Breast epithelium (tissue), 4 donors: ENCODE results near the gene OSTN. TPM values are rescaled to one million over a fixed set of nuclear protein-coding genes. Genes with fewer than 3 reads are reported as not detected.

Source experiments
- DNase-seq, 2 donors: peaks; one replicate each; pipeline ENCODE4 v3.0.0-alpha.2; 2019; ENCODE audit warnings: low spot score in 2 of 2
- H3K27ac ChIP-seq, 2 donors: fragments of 200-600 bp; sonication (generic) in 1 of 2; one replicate each; pipeline ENCODE4 v1.5.1; 2016 to 2019; ENCODE audit warnings: mild to moderate bottlenecking in 1 of 2
- H3K27me3 ChIP-seq, 2 donors: fragments of 200-600 bp; sonication (generic) in 1 of 2; one replicate each; pipeline versions ENCODE4 v1.5.1 to v1.6.0; 2017 to 2019; ENCODE audit warnings: control low read depth in 1 of 2, mild to moderate bottlenecking in 1 of 2
- H3K36me3 ChIP-seq: fragments of 200-600 bp; one replicate; pipeline ENCODE4 v1.5.1; 2019
- H3K4me1 ChIP-seq, 2 donors: fragments of 200-600 bp; sonication (generic); one replicate each; pipeline ENCODE4 v1.5.1; 2016 to 2019; ENCODE audit warnings: control low read depth in 1 of 2
- H3K4me3 ChIP-seq, 3 donors: fragments of 200-600 bp; sonication (generic); 1 replicate in 2 of 3; 2 replicates in 1 of 3; pipeline ENCODE4 v1.5.1; 2016 to 2019; ENCODE audit warnings: mild to moderate bottlenecking in 3 of 3, moderate library complexity in 2 of 3
- H3K9me3 ChIP-seq, 2 donors: fragments of 200-600 bp; sonication (generic) in 1 of 2; one replicate each; pipeline ENCODE4 v1.5.1; 2016 to 2019; ENCODE audit warnings: control low read depth in 1 of 2
- CTCF ChIP-seq, 3 donors: fragments of 450-650 bp; IDR thresholded peaks; one replicate each; pipeline ENCODE4 v1.5.1; 2016 to 2017; ENCODE audit warnings: antibody characterized with exemption in 3 of 3, mild to moderate bottlenecking in 3 of 3, moderate library complexity in 3 of 3
- POLR2A ChIP-seq: fragments of 450-650 bp; IDR thresholded peaks from one replicate; pipeline ENCODE4 v1.6.1; 2016; ENCODE audit warnings: antibody characterized with exemption, mild to moderate bottlenecking, moderate library complexity
- POLR2AphosphoS5 ChIP-seq, 3 donors: sonication (generic); formaldehyde crosslinking; IDR thresholded peaks; one replicate each; pipeline ENCODE4 v1.6.1; 2017; ENCODE audit warnings: antibody characterized with exemption in 3 of 3
- intact Hi-C: fragments of 100-400 bp; cut with DNase I; formaldehyde crosslinking; loops from one replicate; pipeline ENCODE4 v1.15.1; 2023; ENCODE audit warnings: low total_unique reads
- total RNA-seq, 3 donors: library from RNA; depleted of rRNA; stranded (reverse); fragments of >200 nt; gene quantifications; one replicate each; pipeline ENCODE4 v1.1.0, GENCODE V29; 2016

The OSTN gene
- total RNA-seq, 3 donors from 2014 or later = 2.5 TPM; not detected in 2

- no peaks in the 10 kb centered on the region for H3K9me3 ChIP-seq
- H3K4me3 ChIP-seq = no peak overlapping the region
- intact Hi-C loops = no loop called here
- H3K27ac ChIP-seq = no peak overlapping the region
- no peaks in the 10 kb centered on the region for H3K4me1 ChIP-seq
- H3K27me3 ChIP-seq = no peaks in the 10 kb centered on the region
- no peaks in the 10 kb centered on the region for H3K36me3 ChIP-seq
- no peak for DNase-seq
- TF ChIP-seq CTCF (IDR thresholded peaks at IDR 0.05) (no peak), POLR2AphosphoS5 (IDR thresholded peaks at IDR 0.05) (no peak), POLR2A (no peak)
Measured at GRCh38 chr3:191261304-191261638, 62.2 kb downstream of the OSTN start.

- intact Hi-C loops = no loop called here
- DNase-seq = no peak
- H3K9me3 ChIP-seq = no peaks in the 10 kb centered on the region
Measured at GRCh38 chr3:191262650-191263049, 63.6 kb downstream of the OSTN start.

DNA sequence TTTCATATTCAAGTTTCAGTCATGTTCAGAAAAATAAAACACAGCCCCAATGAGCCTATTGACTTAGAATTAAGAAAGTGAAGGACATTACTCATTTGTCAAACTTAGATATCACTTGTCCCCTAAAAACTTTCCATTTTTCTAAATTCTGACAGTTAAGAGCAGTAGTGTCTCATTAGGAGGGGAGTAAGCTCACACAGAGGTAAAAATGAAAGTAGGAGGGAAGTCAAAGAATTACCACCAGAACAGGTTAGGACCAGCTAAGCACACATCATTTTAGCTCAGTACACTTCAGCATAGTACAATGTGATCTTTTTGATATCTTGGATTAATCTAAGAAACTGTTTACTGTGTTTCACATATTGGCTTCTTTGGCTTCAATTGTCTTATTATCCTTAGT is 64.3 kb downstream of the OSTN start:
- Histone ChIP-seq H3K27me3 (no peaks in the 10 kb centered on the region), H3K36me3 (no peaks in the 10 kb centered on the region), H3K9me3 (no peaks in the 10 kb centered on the region), H3K4me1 (no peaks in the 10 kb centered on the region), H3K4me3 (peak overlapping the region in 1 of 3 donors; percentile 16), H3K27ac (no peak overlapping the region)
- no peak for TF ChIP-seq CTCF (IDR thresholded peaks at IDR 0.05)
- no peak for TF ChIP-seq POLR2AphosphoS5 (IDR thresholded peaks at IDR 0.05)
- TF ChIP-seq POLR2A = no peak
- intact Hi-C loops = no loop called here
- DNase-seq = no peak

More at GRCh38 chr3:191262650-191263049, 63.6 kb downstream of the OSTN start:
- H3K27ac ChIP-seq = no peak overlapping the region
- H3K36me3 ChIP-seq = no peaks in the 10 kb centered on the region
- H3K4me1 ChIP-seq = no peaks in the 10 kb centered on the region
- TF ChIP-seq CTCF (IDR thresholded peaks at IDR 0.05) (no peak), POLR2A (no peak), POLR2AphosphoS5 (IDR thresholded peaks at IDR 0.05) (no peak)
- H3K27me3 ChIP-seq = no peaks in the 10 kb centered on the region
- H3K4me3 ChIP-seq = no peak overlapping the region

DNA sequence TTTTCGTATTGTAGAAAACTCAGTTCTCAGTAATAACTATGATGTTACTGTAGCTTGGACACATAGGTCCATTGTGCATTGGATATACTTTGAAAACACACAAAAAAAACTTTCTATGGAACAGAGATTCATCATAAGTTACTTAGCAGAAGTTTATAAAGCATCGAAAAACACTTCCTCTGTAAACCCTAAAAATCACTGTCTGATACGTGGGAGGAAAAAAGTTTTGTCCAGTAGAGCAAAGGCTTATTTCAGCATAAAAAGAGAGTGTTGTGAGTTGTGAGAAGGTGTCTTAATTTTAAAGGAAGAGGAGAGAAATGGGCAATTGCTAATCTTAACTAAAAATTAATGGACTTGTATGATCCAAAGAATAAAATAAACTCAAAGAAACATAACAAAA is 64.8 kb downstream of the OSTN start:
- intact Hi-C loops = no loop called here
- H3K4me1 ChIP-seq = no peaks in the 10 kb centered on the region

GRCh38 chr3:191268737-191269136 is 69.7 kb downstream of the OSTN start:
- Histone ChIP-seq H3K36me3 (no peaks in the 10 kb centered on the region), H3K4me3 (no peak overlapping the region), H3K27me3 (no peaks in the 10 kb centered on the region), H3K27ac (no peak overlapping the region), H3K4me1 (no peaks in the 10 kb centered on the region), H3K9me3 (no peaks in the 10 kb centered on the region)
- TF ChIP-seq POLR2AphosphoS5 (IDR thresholded peaks at IDR 0.05) (no peak), CTCF (IDR thresholded peaks at IDR 0.05) (no peak), POLR2A (no peak)
- DNase-seq = no peak
- intact Hi-C loops = no loop called here

More for the DNA sequence above, 64.8 kb downstream of the OSTN start:
- Histone ChIP-seq H3K27ac (no peak overlapping the region), H3K27me3 (no peaks in the 10 kb centered on the region), H3K9me3 (no peaks in the 10 kb centered on the region), H3K36me3 (no peaks in the 10 kb centered on the region), H3K4me3 (no peak overlapping the region)
- TF ChIP-seq CTCF (IDR thresholded peaks at IDR 0.05) (no peak), POLR2AphosphoS5 (IDR thresholded peaks at IDR 0.05) (no peak), POLR2A (no peak)
- no peak for DNase-seq
